Right lobe of liver (tissue), 6 donors: Measurements from ENCODE around the gene TRAF3IP1. TPM values are rescaled to one million over a fixed set of nuclear protein-coding genes. Genes with fewer than 3 reads are reported as not detected.

Experiments
- ATAC-seq, 4 donors: fragments of 200-7000 bp; cut with Tn5 transposase; one replicate each; pipeline ENCODE4 v1.9.1; 2020; ENCODE audit warnings: mild to moderate bottlenecking in 4 of 4, moderate library complexity in 4 of 4
- DNase-seq, 3 donors: peaks; one replicate each; pipeline ENCODE4 v3.0.0-alpha.2; 2020
- H3K27ac ChIP-seq, 3 donors: fragments of 200-600 bp; one replicate each; pipeline ENCODE4 v1.8.0; 2022
- H3K27me3 ChIP-seq, 2 donors: fragments of 200-600 bp; one replicate each; pipeline ENCODE4 v1.8.0; 2022
- H3K36me3 ChIP-seq, 4 donors: fragments of 200-600 bp; sonication (generic) in 1 of 4; one replicate each; pipeline versions ENCODE4 v1.5.1 to v1.8.0; 2017 to 2022; ENCODE audit warnings: control low read depth in 1 of 4
- H3K4me1 ChIP-seq, 4 donors: fragments of 200-600 bp; sonication (generic) in 1 of 4; one replicate each; pipeline versions ENCODE4 v1.5.1 to v1.8.0; 2017 to 2022; ENCODE audit warnings: control low read depth in 1 of 4
- H3K4me3 ChIP-seq, 3 donors: fragments of 200-600 bp; one replicate each; pipeline ENCODE4 v1.8.0; 2022
- H3K9me3 ChIP-seq, 4 donors: fragments of 200-600 bp; sonication (generic) in 1 of 4; one replicate each; pipeline versions ENCODE4 v1.5.1 to v1.8.0; 2017 to 2022; ENCODE audit warnings: control low read depth in 1 of 4
- POLR2A ChIP-seq: fragments of 450-650 bp; IDR thresholded peaks from one replicate; pipeline ENCODE4 v1.6.1; 2017; ENCODE audit warnings: antibody characterized with exemption, mild to moderate bottlenecking
- WGBS: methylation state at CpG from one replicate; pipeline ENCODE4 v1.1.6; 2018; ENCODE audit warnings: low coverage, low lambda C conversion rate; ENCODE audit not compliant: insufficient coverage; ENCODE audit errors: missing lambda C conversion rate; 5-methylcytosine and 5-hydroxymethylcytosine counted together
- intact Hi-C, 2 donors: fragments of 100-400 bp; cut with DNase I; formaldehyde crosslinking; loops; one replicate each; pipeline versions ENCODE4 v1.11.2 to v1.14.1; 2022
- total RNA-seq, 6 experiments: library from RNA; depleted of rRNA in 2 of 6; stranded (reverse); fragments of >200 nt in 2 of 6; fragmentation: NEBNext Ultra II Directional in 3 of 6; extraction: Animal tissue kit (Norgen Biotek cat#: 25700) in 3 of 6; gene quantifications; one replicate each; pipeline versions ENCODE4 v1.1.0 to v1.2.4, GENCODE V29; 2016 to 2023
- TF ChIP-seq, protein P1 (sequence below), 4 donors: fragments of 200-600 bp in 3 of 4; fragments of 450-650 bp in 1 of 4; IDR thresholded peaks; one replicate each; pipeline versions ENCODE4 v1.5.1 to v1.8.0; 2016 to 2022; ENCODE audit warnings: antibody characterized with exemption in 4 of 4, mild to moderate bottlenecking in 2 of 4
- donor health status: DM: no; HTN: yes; CAD: no.
- donor health status: DM: no; HTN: no; CAD: no.
- donor health status: DM: no; HTN: no; CAD: no.
- donor health status: DM: no; HTN: yes; CAD: no.
- donor health status: DM: no; HTN: yes; CAD: no.

TRAF3IP1 gene
- total RNA-seq, 6 experiments from 2014 or later = 4.6 to 12.0 (median 8.3) TPM

DNA sequence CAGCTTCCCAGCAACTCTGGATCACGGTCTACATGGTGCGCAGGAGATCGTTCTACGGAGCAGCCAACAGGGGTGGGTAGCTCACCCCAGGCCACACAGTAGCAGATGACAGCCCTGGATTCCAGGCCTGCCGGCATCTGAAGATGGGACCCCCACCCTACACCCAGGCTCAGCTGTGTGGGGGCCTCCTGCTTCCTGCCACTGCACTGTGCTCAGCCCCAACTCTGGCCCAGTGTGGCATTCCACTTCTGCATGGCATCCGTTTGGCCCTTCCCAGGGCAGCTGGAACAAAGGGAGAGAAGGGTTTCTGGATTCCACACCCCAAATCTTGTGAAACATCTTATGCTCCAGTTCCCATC lies 41.0 kb upstream of the TRAF3IP1 start:
- ATAC-seq = no peak
- TF ChIP-seq POLR2A = no peak
- TF ChIP-seq, protein P1, sequence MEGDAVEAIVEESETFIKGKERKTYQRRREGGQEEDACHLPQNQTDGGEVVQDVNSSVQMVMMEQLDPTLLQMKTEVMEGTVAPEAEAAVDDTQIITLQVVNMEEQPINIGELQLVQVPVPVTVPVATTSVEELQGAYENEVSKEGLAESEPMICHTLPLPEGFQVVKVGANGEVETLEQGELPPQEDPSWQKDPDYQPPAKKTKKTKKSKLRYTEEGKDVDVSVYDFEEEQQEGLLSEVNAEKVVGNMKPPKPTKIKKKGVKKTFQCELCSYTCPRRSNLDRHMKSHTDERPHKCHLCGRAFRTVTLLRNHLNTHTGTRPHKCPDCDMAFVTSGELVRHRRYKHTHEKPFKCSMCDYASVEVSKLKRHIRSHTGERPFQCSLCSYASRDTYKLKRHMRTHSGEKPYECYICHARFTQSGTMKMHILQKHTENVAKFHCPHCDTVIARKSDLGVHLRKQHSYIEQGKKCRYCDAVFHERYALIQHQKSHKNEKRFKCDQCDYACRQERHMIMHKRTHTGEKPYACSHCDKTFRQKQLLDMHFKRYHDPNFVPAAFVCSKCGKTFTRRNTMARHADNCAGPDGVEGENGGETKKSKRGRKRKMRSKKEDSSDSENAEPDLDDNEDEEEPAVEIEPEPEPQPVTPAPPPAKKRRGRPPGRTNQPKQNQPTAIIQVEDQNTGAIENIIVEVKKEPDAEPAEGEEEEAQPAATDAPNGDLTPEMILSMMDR (IDR thresholded peaks at IDR 0.05) = no peak
- intact Hi-C loops = no loop called here
- Histone ChIP-seq H3K27ac (no peak overlapping the region), H3K9me3 (no peaks in the 10 kb centered on the region), H3K36me3 (peaks cover 0 to 17% (median 2%) of the 10 kb centered on the region in 4 donors), H3K4me1 (peaks cover 0 to 15% (median 6%) of the 10 kb centered on the region in 4 donors), H3K27me3 (no peaks in the 10 kb centered on the region), H3K4me3 (no peak overlapping the region)
- WGBS = no CpG with 5 or more reads among the region's 6 CpGs
- DNase-seq = peak in 2 of 3 donors; percentile 8 to 38

DNA sequence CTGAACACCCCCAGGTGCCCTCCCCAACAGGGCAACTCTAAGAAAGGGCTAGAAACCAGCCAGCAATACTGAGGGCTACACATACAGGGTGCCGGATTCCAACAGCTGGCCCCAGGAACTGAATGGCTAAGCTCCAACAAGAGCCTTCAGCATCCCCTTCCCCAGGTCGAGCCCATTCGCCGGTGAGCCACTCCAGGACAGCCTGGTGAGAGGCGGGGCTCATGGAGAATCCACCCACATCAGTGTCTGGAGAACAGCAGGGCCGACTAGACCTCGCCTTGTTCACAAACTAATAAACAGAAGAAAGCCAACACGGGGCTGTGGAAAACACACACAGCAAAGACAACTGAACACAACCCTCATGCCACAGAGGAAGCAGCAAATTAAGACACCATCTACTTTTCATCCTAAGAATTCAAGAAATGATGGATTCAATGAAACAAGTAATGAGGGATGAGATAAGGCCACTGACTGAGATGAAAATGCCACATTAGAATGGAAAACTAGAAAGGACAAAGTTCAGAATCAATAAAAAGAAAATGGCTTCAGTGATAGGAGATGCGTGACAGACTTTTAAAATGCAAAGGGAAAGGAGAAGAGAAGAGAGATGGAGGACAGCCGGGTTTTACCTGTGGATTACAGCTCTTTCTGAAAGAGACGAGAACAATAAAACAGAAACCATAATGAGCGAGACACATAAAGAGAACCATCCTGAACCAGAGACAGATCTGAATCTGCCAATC lies 40.1 kb upstream of the TRAF3IP1 start:
- 86% methylated on average over 8 of the region's 12 CpGs for WGBS
- intact Hi-C loops = no loop called here

DNA sequence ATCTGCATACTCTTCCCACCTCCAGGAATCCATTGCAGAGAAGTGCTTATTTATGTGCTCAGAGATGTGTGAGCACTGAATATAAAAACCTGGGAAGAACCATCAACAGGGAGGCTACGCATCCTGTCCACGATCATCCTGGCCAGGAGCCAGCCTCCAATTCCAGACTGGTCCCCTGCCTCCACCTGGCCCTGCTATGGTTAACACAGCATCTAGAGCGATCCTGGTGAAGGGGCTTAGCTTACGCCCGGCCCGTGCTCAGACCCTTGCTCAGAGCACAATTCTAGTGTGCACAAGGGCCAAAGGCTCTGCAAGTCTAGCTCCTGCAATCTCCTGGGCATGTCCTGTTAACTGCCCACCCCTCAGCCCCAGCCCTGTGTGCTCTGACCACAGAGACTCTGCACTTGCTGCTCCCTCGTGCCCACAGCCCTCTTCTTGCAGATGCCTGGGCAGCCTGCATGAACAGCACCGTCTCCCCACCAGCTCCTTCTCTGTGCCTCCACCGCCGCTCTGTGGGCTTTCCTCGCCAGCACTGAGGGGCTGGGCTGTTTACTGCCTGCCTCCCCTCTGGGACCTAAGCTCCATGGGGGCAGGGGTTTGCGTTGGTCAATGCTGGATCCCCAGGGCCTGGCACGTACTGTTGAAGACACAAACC lies 38.4 kb upstream of the TRAF3IP1 start:
- WGBS = 80% methylated on average over 5 of the region's 13 CpGs
- Histone ChIP-seq H3K4me1 (peaks cover 0 to 30% (median 12%) of the 10 kb centered on the region in 4 donors), H3K4me3 (no peak overlapping the region), H3K27me3 (no peaks in the 10 kb centered on the region), H3K9me3 (no peaks in the 10 kb centered on the region), H3K27ac (no peak overlapping the region), H3K36me3 (peaks cover 0 to 1% (median under 1%) of the 10 kb centered on the region in 4 donors)
- ATAC-seq (no peak), DNase-seq (peak in 2 of 3 donors; percentile 14 to 40)
- intact Hi-C loops = no loop called here
- TF ChIP-seq POLR2A = no peak
- TF ChIP-seq, protein P1 (IDR thresholded peaks at IDR 0.05) = no peak

More for the DNA sequence above, 40.1 kb upstream of the TRAF3IP1 start:
- peak in 2 of 3 donors; percentile 12 to 48 for DNase-seq
- ATAC-seq = no peak
- Histone ChIP-seq H3K27me3 (no peaks in the 10 kb centered on the region), H3K27ac (no peak overlapping the region), H3K4me3 (no peak overlapping the region), H3K36me3 (peaks cover 0 to 15% (median 2%) of the 10 kb centered on the region in 4 donors), H3K9me3 (no peaks in the 10 kb centered on the region), H3K4me1 (peaks cover 0 to 14% (median 6%) of the 10 kb centered on the region in 4 donors)
- TF ChIP-seq, protein P1 (IDR thresholded peaks at IDR 0.05) = no peak
- TF ChIP-seq POLR2A = no peak

DNA sequence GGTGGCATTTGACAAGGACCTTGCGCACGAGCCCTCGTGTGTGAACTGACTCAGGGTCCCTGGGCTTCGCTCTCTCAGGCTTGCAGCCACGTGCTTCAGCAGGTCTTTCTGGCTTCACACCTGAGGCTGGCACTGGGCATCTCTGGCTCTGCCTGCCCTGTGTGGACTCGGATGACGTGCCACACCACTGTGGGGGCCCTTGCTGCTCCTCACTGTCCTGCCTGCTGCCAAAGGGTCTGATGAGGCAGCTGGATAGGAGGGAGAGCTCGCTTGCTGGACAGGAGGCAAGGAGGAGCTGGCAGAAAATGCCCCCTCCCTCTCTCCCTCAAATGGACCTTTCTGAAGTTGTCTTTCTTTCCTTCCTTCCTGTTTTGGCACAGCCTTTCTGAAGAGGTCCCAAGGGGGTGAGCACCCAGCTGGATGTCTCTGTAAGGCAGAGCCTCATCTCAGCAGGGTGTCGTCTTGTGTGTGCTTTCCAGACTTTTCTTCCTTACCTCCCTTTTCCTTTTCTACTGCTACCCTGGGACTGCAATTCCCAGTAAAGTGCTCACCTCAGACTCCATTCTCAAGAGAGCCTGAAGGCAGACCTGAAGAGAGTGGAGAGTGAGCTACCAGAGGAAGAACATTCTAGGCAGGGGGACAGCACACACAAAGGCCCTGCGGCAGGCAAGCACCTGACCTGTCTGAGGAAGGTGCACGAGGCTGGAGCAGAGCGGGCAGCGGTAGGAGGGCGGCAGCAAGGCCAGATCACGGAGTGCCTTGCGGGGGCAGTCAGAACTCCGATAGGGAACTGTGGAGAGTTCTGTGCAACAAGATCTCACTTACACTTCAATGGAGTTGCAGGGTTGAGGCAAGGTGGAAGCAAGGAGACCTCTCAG lies 37.2 kb upstream of the TRAF3IP1 start:
- ATAC-seq = no peak
- intact Hi-C loops = no loop called here
- Histone ChIP-seq H3K4me3 (no peak overlapping the region), H3K27me3 (no peaks in the 10 kb centered on the region), H3K27ac (no peak overlapping the region), H3K4me1 (peaks cover 0 to 38% (median 14%) of the 10 kb centered on the region in 4 donors), H3K9me3 (no peaks in the 10 kb centered on the region), H3K36me3 (no peaks in the 10 kb centered on the region)
- peak in 2 of 3 donors; percentile 17 to 54 for DNase-seq
- 94% methylated on average over 7 of the region's 17 CpGs for WGBS
- TF ChIP-seq, protein P1 (IDR thresholded peaks at IDR 0.05) = no peak
- no peak for TF ChIP-seq POLR2A
